Lower lobe of right lung (tissue), 2 donors: ENCODE data around the gene ACAP2. TPM values are rescaled to one million over a fixed set of nuclear protein-coding genes. Genes with fewer than 3 reads are reported as not detected.

Experiments
- ATAC-seq, 2 donors: fragments of 200-7000 bp; cut with Tn5 transposase; one replicate each; pipeline ENCODE4 v1.9.1; 2020 to 2022; ENCODE audit warnings: mild to moderate bottlenecking in 2 of 2, moderate library complexity in 2 of 2
- DNase-seq: peaks from one replicate; pipeline ENCODE4 v3.0.0-alpha.2; 2020
- H3K27ac ChIP-seq: fragments of 200-600 bp; one replicate; pipeline ENCODE4 v1.8.0; 2022
- H3K27me3 ChIP-seq: fragments of 200-600 bp; one replicate; pipeline ENCODE4 v1.8.0; 2022; ENCODE audit warnings: low read depth
- H3K36me3 ChIP-seq: fragments of 200-600 bp; one replicate; pipeline ENCODE4 v1.8.0; 2022; ENCODE audit warnings: mild to moderate bottlenecking
- H3K4me1 ChIP-seq: fragments of 200-600 bp; one replicate; pipeline ENCODE4 v1.8.0; 2022
- H3K4me3 ChIP-seq: fragments of 200-600 bp; one replicate; pipeline ENCODE4 v1.8.0; 2022; ENCODE audit warnings: mild to moderate bottlenecking
- H3K9me3 ChIP-seq: fragments of 200-600 bp; one replicate; pipeline ENCODE4 v1.8.0; 2022
- intact Hi-C: fragments of 100-400 bp; cut with DNase I; formaldehyde crosslinking; loops from one replicate; pipeline ENCODE4 v1.11.0; 2022
- total RNA-seq: library from RNA; stranded (reverse); fragmentation: NEBNext Ultra II Directional; extraction: Animal tissue kit (Norgen Biotek cat#: 25700); gene quantifications from one replicate; pipeline ENCODE4 v1.2.1, GENCODE V29; 2021
- TF ChIP-seq, protein P1 (sequence below): fragments of 200-600 bp; IDR thresholded peaks from one replicate; pipeline ENCODE4 v1.8.0; 2022; ENCODE audit warnings: antibody characterized with exemption, mild to moderate bottlenecking
- donor health status: DM: no; HTN: yes; CAD: no; lungs with severe emphysema.

The ACAP2 gene
- total RNA-seq, 1 donor from 2014 or later = 68.9 TPM

DNA sequence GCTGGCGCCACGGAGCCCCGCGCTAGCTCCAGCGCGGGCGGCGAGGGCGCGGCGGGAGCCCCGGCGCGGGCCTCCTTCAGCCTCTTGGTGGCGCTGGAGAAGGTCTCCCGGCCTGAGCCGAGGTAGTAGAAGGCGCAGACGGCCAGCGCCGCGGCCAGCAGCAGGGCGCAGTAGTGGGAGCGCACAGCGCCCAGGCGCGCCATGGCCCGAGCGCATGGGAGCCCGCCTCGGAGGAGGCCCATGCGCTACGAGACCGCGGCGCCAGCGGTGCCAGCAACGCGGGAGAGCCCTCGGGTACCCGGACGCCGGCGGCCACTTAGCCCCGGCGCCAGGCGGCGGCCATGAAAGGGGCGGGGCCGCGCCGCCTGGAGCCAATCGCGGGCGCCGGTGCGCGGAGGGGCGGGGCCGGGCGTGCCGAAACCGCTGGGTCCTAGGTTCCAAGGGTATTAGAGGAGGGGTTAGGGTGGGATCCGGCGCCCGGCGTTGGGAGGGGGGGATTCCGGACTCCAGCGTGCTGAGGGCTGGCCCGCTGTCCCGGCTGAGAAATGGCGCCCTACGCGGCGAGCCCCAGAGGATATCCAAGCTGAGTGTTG lies 171.9 kb downstream of the ACAP2 start, which contains the start of gene XXYLT1:
TSS of gene XXYLT1 (minus strand) at position 343 of the 593 bp plus-strand sequence. CDS start at position 242, 101 bp downstream.
- no peaks in the 10 kb centered on the region for H3K9me3 ChIP-seq
- peaks cover 5% of the 10 kb centered on the region for H3K36me3 ChIP-seq
- DNase-seq (peak; percentile 93), ATAC-seq (peak; percentile 98 to 99)
- peak within 1 kb of the TSS; percentile 75 for H3K4me3 ChIP-seq
- no peaks in the 10 kb centered on the region for H3K27me3 ChIP-seq
- intact Hi-C loops = no loop called here
- H3K27ac ChIP-seq = peak within 1 kb of the TSS; percentile 88
- TF ChIP-seq, protein P1, sequence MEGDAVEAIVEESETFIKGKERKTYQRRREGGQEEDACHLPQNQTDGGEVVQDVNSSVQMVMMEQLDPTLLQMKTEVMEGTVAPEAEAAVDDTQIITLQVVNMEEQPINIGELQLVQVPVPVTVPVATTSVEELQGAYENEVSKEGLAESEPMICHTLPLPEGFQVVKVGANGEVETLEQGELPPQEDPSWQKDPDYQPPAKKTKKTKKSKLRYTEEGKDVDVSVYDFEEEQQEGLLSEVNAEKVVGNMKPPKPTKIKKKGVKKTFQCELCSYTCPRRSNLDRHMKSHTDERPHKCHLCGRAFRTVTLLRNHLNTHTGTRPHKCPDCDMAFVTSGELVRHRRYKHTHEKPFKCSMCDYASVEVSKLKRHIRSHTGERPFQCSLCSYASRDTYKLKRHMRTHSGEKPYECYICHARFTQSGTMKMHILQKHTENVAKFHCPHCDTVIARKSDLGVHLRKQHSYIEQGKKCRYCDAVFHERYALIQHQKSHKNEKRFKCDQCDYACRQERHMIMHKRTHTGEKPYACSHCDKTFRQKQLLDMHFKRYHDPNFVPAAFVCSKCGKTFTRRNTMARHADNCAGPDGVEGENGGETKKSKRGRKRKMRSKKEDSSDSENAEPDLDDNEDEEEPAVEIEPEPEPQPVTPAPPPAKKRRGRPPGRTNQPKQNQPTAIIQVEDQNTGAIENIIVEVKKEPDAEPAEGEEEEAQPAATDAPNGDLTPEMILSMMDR = peak; percentile 60
- H3K4me1 ChIP-seq = peaks cover 22% of the 10 kb centered on the region

DNA sequence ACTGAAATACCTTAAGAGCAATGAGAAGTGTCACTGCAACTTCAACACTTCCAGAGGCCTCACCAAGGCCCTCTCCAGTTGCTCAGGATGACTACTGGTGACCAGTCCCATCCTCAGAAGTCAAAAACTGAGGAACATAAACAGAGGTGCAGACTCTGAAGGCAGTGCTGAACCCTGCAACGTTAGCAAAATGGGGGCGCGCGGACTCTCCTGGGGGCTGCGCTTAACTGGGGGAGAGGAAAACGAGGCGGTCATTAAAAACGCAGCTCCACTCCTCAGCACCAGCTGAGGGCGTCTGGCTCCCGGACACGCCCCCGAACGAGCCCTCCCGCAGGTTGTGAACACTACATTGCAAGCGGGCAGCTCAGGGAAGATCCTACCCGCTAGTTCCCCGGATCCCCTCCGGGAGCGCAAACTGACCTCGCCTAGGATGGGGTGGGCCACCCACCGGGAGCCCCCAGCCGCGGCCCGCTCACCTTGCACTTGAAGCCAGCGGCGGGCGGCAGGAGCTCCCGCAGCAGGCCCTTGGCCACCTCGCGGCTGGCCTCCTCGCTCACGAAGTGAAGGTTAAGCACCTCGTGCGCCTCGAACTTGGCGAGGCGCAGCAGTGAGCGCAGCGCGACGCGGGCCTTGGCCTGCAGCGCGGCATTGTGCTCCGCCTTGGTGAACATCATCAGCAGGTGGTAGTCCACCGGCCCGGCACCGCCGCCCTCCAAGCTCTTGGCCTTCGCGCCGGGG lies 172.6 kb downstream of the ACAP2 start:
- DNase-seq (no peak), ATAC-seq (peak; percentile 4 to 10)
- H3K27ac ChIP-seq = peak overlapping the region; percentile 88
- no peaks in the 10 kb centered on the region for H3K9me3 ChIP-seq
- H3K36me3 ChIP-seq = no peaks in the 10 kb centered on the region
- peak overlapping the region; percentile 75 for H3K4me3 ChIP-seq
- TF ChIP-seq, protein P1 = no peak
- H3K4me1 ChIP-seq = peaks cover 22% of the 10 kb centered on the region
- H3K27me3 ChIP-seq = no peaks in the 10 kb centered on the region
- intact Hi-C loops = no loop called here

- Histone ChIP-seq H3K36me3 (no peaks in the 10 kb centered on the region), H3K27ac (peak overlapping the region; percentile 88), H3K4me1 (peaks cover 22% of the 10 kb centered on the region), H3K27me3 (no peaks in the 10 kb centered on the region), H3K4me3 (peak overlapping the region; percentile 75), H3K9me3 (no peaks in the 10 kb centered on the region)
- intact Hi-C loops = loop anchor here (10.0 kb wide), 1 partner anchor 585 kb away; the partner anchor contains the start of gene FAM43A
- DNase-seq (no peak), ATAC-seq (no peak)
- TF ChIP-seq, protein P1 = no peak
Measured at GRCh38 chr3:195269375-195270078, 173.3 kb downstream of the ACAP2 start.

- Histone ChIP-seq H3K27me3 (no peaks in the 10 kb centered on the region), H3K27ac (no peak overlapping the region), H3K4me1 (peaks cover 25% of the 10 kb centered on the region), H3K36me3 (no peaks in the 10 kb centered on the region), H3K4me3 (no peak overlapping the region), H3K9me3 (no peaks in the 10 kb centered on the region)
- no peak for ATAC-seq
- TF ChIP-seq, protein P1 = no peak
- DNase-seq = no peak
- intact Hi-C loops = loop anchor here (10.0 kb wide), 1 partner anchor 584 kb away; the partner anchor contains the start of gene FAM43A
Measured at GRCh38 chr3:195268576-195269309, 174.1 kb downstream of the ACAP2 start.

GRCh38 chr3:195267096-195267495 lies 175.7 kb downstream of the ACAP2 start:
- Histone ChIP-seq H3K4me3 (no peak overlapping the region), H3K27ac (no peak overlapping the region), H3K36me3 (no peaks in the 10 kb centered on the region), H3K9me3 (no peaks in the 10 kb centered on the region), H3K4me1 (peaks cover 30% of the 10 kb centered on the region), H3K27me3 (no peaks in the 10 kb centered on the region)
- ATAC-seq (no peak), DNase-seq (no peak)
- intact Hi-C loops = loop anchor here (10.0 kb wide), 1 partner anchor 582 kb away; the partner anchor contains the start of gene FAM43A
- TF ChIP-seq, protein P1 = no peak
